SH-SY5Y (cell line): ENCODE measurements around the gene YBX1.

ENCODE experiments used
- GATA2 ChIP-seq: IDR thresholded peaks from 2 replicates; pipeline ENCODE4 v1.6.1; 2011; ENCODE audit warnings: mild to moderate bottlenecking, low read depth, low read length
- GATA3 ChIP-seq: IDR thresholded peaks from 2 replicates; pipeline ENCODE4 v1.6.1; 2011; ENCODE audit warnings: low read depth, mild to moderate bottlenecking, low read length, moderate library complexity

DNA sequence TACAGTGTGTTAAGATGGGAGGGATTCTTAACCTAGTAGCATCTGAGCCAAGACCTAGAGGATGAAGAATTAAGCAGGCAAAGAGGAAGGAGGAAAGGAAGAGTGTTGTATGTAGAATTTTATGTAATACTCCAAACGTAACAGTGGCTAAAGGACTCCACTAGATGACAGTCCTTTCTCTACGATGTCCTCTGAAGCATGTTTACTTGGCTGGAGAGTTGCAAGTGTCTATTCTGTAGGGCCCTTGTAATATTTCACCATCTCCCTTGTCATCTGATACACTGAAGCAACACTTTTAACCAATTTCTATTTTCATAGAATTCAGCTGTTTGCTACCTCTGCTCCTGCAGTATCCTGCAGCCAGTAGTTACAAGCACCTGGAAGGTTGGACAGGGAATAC is 2.2 kb upstream of the YBX1 start:
- TF ChIP-seq GATA2 (no peak), GATA3 (no peak)
